HG02571 (cell line): ENCODE measurements around the gene KPNB1.

Source experiments
- ATAC-seq: cut with Tn5 transposase; IDR thresholded peaks from one replicate; pipeline ENCODE4 v1.9.1; 2021; ENCODE audit warnings: mild to moderate bottlenecking, moderate library complexity; ENCODE audit not compliant: unreplicated experiment

KPNB1 gene

GRCh38 chr17:47711366-47712099, 61.8 kb downstream of the KPNB1 start:
- no peak for ATAC-seq

- no peak for ATAC-seq
Measured at GRCh38 chr17:47712330-47713023, 62.8 kb downstream of the KPNB1 start.

GRCh38 chr17:47713980-47714700, 64.4 kb downstream of the KPNB1 start:
- no peak for ATAC-seq

GRCh38 chr17:47714773-47715396, 65.2 kb downstream of the KPNB1 start:
- no peak for ATAC-seq

GRCh38 chr17:47715669-47716325, 66.1 kb downstream of the KPNB1 start:
- ATAC-seq = no peak

- ATAC-seq = no peak
Measured at GRCh38 chr17:47716375-47716774, 66.7 kb downstream of the KPNB1 start.

GRCh38 chr17:47717261-47717697, 67.6 kb downstream of the KPNB1 start:
- ATAC-seq = no peak

- ATAC-seq = no peak
Measured at GRCh38 chr17:47717979-47718621, 68.4 kb downstream of the KPNB1 start.

GRCh38 chr17:47718634-47719405, 69.1 kb downstream of the KPNB1 start:
- no peak for ATAC-seq

GRCh38 chr17:47719411-47720152, 69.9 kb downstream of the KPNB1 start:
- ATAC-seq = no peak

GRCh38 chr17:47720196-47720595, 70.5 kb downstream of the KPNB1 start:
- ATAC-seq = no peak

GRCh38 chr17:47720754-47721533, 71.2 kb downstream of the KPNB1 start:
- ATAC-seq = no peak

GRCh38 chr17:47721725-47722124, 72.0 kb downstream of the KPNB1 start:
- ATAC-seq = no peak

GRCh38 chr17:47724705-47725104, 75.0 kb downstream of the KPNB1 start:
- no peak for ATAC-seq

- ATAC-seq = no peak
Measured at GRCh38 chr17:47725446-47726111, 75.9 kb downstream of the KPNB1 start.

GRCh38 chr17:47726796-47727703, 77.3 kb downstream of the KPNB1 start:
- ATAC-seq = no peak

GRCh38 chr17:47727704-47728036, 78.0 kb downstream of the KPNB1 start:
- no peak for ATAC-seq
